ENCODE results near the gene SLC52A3.
"Not testable (repeated sequence)": the region's sequence is repeated elsewhere in the genome, so short reads cannot be mapped to it uniquely, and the experiment has no call there.

DNA sequence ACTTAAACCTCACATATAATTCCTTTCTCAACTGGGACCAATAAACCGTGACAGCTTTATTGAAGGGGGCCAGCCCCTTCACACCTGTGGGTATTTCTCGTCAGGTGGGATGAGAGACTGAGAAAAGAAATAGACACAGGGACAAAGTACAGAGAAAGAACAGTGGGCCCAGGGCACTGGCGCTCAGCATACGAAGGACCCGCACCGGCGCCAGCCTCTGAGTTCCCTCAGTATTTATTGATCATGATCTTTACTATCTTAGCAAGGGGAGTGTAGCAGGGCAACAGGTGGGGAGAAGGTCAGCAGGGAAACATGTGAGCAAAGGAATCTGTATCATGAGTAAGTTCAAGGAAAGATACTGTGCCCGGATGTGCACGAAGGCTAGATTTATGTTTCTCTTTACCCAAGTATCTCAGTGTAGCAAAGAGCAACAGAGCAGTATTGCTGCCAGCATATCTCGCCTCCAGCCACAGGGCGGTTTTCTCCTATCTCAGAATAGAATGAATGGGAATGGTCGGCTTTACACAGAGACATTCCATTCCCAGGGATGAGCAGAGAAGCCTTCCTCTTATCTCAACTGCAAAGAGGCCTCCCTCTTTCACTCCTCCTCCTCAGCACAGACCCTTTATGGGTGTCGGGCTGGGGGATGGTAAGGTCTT is 43.6 kb upstream of the SLC52A3 start:
- not testable (repeated sequence) for TF ChIP-seq EZH2 (IDR thresholded peaks at IDR 0.05; ENCODE audit: insufficient read depth, poor library complexity, severe bottlenecking); EZH2phosphoT487 (IDR thresholded peaks at IDR 0.05; ENCODE audit: insufficient read depth, low read depth)
